SH-SY5Y (cell line): ENCODE results near the gene SIX6.

ENCODE experiments used
- GATA2 ChIP-seq: IDR thresholded peaks from 2 replicates; pipeline ENCODE4 v1.6.1; 2011; ENCODE audit warnings: mild to moderate bottlenecking, low read depth, low read length
- GATA3 ChIP-seq: IDR thresholded peaks from 2 replicates; pipeline ENCODE4 v1.6.1; 2011; ENCODE audit warnings: low read depth, mild to moderate bottlenecking, low read length, moderate library complexity

DNA sequence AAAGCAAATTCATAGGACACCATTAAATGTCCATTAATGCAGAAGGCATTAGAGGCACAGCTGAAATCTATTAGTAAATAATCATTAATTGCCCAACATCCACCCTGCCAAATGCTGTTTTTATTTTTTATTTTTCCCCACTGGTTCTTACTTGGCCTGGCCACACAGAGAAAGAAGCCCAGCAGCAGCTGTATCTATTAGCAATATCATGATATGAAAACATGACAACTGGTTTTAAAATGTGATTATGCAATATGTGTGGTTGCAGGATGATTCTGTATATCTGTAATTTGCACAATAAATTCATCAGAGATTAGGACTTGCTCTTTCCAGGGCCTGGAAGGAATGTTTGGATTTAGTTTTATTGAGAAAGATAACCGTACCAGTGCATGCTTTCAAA, 44.9 kb downstream of the SIX6 start:
- TF ChIP-seq GATA2 (no peak), GATA3 (no peak)
